Measurements from ENCODE around the gene RXRA.

The RXRA gene

DNA sequence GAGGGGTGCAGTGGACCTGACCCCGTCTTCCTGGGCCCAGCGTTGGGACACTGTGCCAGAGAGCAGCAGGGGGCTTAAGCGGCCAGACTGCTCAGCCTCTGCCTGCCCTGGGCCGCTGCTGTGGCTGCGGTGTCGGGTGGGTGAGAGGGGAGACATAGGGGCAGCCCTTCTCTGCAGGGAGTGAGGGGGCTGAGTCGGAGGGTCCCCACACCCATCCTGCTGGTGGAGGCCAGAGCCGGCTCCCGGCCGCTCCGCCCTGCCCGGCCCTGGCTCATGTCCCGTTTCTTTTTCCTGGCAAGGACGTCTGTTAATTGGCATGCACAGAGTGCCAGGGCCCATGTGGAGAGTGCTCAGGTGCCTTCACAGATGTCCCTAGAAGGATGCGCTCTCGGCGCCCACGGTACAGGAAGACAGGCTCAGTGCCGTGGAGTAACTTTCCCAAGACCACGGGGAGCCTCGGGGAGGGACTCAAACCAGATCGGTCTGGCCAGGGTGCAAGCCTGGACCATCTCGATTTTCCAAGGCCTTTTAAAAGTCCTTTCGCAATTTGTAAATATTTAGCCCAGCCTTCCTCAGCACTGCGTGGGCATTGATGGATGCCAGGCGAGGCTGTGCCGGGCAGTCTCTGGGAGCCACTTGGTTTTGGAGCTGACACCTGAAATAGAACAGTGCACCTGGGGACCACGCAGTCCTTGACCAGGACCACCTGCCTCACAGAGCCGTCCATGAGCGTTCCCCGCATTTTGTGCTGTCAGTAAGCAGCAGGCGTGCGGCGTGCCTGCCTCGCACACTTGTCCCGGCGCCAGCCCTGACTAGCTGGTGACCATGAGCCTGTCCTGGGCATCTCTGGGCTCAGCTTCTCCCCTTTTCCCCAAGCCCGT, 60.9 kb downstream of the RXRA start:
- DNase-seq, result peak; percentile 74

DNA sequence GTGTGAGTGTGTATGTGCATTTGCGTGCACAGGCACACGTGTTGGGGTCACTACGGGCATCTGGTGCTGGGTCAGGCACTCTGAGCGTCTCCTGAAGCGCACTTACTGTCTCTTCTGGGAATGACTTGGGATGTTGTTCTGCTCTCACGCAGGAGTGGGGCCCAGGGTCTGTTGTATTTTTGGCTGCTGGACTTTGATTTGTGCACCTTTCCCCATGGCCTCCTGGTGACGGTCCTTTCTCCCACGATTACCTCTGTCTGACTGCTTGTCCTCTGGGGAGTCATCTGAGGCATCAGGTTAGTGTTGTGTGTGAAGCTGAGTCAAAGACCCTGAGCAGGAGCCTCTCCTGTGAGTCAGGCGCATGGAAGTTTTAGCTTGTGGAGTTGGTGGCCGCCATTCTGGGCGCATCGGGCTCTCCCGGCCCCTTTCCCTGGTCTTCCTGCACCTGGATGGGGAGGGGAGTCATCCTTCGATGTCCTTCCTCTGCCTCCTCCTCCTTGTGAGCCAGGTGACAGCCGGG, 62.1 kb downstream of the RXRA start:
- DNase-seq, result no peak

DNA sequence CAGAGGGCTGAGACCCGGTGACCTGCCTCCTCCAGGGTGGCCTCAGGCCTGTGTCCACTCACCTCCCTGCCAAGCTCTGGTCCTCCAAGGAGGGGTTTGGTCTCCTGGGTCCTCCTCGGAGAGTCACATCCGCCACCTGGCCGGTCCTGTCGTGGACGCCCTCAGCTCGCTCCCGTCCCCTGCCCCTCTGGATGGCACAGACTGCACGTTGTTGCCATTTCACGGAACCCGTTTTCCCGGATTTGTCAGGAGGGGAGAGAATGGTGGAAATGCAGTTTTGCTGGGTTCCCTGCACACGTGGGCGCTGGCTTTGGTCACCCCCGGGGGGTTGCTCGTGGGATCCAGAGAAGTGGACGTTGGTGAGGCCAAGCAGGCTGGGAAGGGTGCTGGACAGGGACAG, 62.7 kb downstream of the RXRA start:
- no peak for DNase-seq

DNA sequence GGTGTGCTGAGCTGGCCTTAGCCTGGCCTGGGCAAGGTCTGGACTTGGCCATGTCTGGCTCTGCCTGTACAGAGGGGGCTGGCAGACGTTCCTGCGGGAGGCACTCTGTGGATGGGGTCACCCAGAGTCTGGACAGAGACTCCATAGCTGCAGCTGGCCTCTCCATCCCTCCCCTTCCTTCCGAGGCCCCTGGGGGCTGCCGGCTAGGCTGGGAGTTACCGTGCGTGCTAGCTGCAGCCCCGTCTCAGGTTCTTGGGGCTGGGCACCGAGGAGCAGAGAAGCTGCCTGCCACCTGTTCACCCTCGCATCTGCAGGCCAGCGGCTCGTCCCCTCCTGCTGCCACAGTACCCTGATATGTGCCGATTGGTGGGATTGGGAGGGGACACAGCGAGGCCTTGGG, 63.4 kb downstream of the RXRA start:
- DNase-seq, result no peak

DNA sequence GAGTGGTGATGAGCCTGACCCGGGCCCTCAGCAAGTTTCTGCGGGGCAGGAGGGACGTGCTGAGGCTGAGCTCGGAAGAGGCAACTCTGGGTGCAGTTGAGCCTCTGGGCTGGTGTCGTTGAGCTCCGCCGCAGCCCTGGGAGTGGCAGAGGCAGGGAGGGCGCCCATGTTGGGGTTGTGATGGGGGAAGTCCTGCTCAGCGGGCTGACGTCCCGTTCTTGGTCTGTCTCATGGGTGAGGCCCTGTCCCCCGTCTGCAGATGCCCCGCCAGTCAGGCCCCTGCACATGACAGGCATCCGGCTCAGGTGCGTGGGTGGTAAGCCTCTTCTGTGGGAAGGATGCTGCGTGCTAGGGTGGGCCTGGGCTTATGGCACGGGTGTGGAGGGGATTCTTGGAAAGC, 64.3 kb downstream of the RXRA start:
- DNase-seq, result no peak

DNA sequence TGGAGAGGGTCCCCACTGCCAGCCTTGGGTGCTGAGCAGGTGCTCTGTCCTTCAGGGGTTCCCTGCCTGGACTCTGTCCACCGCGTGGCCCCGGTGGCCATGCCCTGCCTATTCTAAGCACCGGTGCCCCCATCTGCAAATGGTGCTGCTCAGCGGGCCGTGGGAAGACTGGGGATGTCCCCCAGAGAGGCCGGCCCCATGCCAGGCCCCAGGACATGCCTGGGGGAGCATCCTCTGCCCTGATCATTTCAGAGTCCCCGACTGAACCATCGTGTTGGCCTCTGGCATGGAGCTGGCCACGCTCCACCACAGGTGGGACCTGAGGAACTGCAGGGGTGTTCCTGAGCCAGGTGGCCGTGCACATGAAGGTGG, 64.7 kb downstream of the RXRA start:
- no peak for DNase-seq

DNA sequence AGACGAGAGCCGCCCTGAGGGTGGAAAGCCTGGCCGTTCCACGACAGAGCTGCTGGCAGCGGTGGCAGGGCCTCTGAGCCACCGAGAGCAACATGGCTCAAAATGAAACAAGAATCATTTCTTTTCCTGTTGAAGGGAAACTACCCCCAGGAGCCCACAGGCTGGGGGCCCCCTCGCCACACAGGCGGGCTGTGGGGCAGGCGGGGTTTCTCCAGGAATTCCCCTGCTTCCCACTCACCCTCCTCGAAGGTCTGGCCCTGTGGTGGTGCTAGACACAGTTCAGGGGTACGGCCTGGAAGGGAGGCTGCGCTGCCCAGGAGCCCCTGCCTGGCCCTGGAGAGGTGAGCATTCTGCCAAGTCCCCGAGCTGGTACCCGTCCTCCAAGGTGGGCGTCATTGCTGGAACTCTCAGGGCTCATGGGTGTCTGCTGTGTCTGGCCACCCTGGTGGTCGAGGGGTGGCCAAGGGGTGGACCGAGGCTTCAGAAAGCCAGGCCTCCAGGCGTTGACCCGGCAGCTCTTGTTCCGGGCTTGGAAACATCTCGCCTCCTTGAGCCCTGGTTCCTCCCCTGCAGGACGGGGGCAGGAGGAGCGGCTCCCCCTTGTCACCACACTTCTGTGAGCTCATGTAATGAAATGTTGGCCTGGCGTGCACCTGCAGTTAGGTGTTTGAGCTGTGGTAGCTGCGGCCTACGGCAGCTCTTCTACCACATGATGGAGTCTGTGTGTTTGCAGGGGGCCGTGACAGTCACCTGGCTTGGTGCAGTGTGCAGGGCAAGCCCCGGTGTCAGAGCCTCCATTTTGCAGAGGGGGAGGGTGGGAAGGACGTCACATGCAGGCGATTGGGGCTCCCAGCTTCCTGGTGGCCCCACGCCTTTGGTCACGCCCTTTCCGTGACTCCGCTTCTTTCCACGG, 65.3 kb downstream of the RXRA start:
- DNase-seq, result no peak

DNA sequence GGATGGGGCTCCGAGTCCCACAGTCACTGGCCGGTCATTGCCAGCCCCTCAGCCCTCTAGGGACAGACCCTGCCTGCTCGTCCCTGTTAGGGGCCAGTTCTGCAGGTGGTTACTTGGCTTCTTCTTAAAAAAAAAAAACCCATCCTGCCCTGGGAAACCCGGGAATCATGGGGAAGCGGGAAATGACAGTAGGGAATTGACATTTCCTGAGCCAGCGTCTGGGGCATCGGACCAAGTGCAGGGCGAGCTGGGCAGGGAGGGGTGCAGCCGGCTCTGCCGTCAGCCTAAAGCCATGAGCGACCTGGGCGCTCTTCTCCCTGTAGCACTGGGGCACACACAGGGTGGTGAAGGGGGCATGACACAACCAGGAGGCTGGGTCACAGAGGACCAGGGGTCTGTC, 66.6 kb downstream of the RXRA start:
- DNase-seq, result no peak

DNA sequence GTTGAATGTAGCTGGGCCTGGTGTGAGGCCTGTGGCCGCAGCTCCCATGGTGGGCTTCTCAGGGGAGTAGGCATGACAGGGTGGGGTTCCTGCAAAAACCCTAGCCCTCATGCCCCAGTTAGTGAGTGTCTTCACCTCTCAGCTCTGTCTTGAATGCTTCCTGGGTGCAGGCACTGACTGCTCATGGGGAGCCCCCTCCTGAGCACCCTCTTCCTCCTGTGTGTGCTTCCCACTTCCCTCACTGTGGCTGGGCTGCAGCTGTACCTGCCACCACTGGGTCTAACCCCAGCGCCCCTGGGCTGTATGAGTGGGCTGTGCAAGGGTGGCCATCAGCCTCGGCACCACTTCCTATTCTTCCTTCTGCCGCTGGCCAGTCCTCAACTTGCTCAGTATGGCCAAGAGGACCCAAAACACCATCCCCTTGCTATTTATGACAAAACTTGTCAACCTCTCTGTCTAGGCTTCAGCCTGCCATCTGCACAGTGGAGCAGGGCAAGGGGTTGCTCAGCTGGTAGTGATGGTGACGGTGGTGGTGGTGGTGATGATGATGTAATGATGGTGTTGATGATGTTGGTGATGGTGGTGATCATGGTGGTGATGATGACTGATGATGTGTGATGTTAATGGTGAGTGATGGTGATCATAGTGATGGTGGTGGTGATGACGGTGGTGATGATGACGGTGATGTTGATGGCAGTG, 67.5 kb downstream of the RXRA start:
- DNase-seq, result no peak

DNA sequence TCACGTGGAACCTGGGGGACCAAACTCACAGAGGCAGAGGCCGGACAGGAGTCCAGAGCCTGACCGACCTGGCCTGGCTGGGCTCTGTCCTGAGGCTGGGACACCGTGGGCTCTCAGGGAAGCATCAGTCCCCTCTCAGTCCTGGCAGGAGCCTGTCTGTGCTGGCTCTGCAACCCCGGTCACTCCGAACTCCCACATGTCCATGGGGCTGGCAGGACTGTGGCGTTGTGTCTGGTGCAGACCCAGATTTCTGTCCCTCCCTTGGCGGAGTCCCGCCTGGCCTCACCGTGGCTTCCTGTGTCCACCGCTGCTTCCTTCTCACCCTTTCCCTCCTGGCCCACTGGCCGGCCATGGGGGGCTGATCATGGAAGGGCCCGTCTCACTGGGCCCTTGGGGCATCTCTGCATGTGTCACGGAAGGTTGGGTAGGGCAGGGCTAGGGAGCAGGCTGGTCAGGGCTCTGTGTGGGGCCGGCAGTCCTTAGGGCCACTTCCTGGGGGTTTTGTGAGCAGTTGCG, 68.8 kb downstream of the RXRA start:
- DNase-seq, result no peak

DNA sequence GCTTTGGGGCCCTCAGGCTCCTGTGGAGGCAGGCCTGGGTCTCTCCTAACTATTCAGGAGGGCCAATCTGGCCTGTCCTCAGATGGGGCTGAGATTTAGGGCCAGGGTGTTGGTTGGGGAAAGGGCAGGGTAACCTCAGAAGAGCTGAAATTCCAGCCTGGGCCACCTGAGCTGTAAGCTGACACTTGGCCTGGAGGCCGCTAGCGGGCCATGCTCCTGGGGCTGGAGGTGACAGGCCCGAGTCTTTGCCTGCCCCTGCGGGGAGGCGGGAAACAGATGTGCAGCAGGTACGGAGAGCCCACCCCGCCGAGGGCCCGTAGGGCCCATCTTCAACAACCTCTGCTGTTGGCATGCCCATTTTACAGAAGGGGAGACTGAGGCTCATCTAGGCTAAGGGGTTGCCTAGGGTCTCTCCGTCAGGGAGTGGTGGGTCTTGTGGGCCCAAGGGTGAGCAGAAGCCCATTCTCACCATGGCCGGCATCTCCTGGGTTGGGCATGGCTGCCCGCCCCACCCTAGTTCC, 69.5 kb downstream of the RXRA start:
- DNase-seq, result no peak

DNA sequence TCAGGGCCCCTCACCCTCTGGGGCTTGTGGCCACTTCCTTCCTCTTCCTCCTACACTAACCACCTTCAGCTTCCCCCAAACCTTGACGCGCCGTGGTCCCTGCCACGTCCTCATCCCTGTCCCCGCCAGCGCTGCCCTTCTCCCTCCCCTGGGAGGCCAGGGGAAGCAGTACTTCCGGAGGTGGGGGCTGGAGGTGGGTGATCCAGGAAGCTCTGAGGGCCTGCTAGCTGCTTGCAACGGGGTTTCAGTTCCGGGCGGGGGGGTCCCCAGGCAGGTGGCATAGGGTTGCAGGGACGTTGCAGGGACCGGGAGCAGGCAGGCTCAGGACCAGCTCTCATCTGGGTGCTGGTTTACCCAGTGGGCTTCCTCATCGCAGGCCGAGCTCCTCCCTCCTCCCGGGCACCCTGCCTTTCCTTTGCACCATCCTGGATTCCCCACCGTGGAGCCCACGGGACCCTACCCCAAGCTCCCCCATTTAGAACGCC, 70.0 kb downstream of the RXRA start:
- DNase-seq, result no peak

DNA sequence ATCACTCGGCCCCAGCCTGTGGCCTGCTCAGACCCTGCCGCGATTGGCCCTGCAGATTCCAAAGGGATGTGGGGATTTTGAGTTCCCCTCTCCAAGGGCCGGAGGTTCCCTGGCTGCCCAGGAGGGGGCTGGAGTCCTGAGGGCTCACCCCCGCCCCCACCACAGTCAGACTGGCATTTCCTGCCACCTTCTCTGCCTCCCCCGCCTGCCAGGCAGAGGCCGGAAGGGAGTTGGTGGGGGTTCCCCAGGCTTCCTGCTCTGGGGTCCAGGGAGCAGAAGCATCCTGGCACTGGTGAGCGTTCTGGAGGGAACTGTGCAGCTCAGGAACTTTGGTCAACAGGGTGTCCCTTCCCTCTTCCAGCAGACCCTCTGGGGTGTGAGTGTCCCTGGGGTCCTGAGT, 70.6 kb downstream of the RXRA start:
- no peak for DNase-seq

DNA sequence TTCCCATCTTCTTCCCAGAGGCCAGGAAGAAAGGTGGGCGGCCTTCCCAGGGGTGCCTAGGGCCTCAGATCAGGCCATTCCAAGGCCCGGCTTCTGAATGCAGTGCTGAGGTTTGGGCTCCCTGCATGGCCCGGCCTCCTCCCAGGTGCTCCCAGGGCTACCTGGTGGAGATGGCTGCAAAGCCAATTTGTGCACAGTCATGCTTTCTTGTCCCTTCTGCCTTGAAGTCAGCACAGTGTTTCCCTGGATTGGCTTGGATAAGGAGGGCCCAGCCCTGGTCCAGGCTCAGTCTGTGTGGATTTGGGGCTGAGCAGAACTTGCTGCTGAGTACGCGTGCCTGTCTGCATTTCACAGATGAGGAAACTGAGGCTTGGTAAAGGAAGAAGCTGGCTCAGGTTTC, 72.5 kb downstream of the RXRA start:
- no peak for DNase-seq

DNA sequence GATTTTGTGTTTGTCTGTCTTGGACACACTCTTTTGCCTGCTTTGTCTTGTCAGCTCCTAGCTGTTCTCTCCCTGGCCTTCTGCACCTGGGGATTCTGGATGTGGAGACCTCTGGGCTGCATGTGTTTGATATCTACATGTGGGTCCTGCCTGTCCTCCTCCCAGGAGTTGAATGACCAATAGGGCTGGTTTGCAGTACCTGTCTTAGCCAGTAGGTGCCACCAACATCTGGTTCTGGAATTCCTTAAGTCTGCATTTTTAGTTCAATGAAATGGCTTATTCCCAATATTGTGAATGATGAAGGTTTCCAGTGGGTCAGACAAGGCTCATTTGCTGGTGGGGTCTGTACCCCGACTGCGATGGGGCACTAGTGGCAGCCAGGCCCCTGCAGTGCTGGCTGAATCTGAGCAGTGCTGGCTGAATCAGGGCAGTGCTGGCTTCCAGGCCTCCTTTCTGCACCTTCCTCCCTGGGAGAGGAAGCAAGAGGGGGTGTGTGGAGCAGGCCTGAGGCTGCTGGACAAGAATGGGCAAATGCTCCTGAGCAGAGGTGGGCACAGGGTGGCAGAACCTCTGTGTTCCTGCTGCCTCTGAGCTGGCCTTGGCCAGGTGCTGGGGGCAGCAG, 73.3 kb downstream of the RXRA start:
- DNase-seq, result no peak

DNA sequence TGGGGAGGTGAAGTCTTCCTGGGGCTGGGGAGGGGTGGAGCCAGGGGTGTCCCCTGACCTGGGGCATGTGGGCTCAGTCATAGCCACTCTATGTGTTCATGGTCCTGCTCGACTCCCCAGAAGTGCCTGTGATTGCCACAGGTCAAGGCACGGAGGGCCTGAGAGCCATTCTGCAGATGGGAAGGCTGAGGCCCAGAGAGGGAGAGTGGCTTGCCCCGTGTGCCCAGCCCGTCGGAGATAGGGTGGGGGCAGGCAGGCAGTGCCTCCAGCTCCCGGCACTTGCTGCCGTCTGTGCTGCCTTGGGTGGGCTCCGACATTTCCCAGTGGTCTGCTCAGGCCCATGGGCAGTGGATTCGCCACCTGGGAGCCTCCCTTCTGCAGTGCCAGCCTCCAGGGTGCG, 74.0 kb downstream of the RXRA start:
- DNase-seq, result no peak

DNA sequence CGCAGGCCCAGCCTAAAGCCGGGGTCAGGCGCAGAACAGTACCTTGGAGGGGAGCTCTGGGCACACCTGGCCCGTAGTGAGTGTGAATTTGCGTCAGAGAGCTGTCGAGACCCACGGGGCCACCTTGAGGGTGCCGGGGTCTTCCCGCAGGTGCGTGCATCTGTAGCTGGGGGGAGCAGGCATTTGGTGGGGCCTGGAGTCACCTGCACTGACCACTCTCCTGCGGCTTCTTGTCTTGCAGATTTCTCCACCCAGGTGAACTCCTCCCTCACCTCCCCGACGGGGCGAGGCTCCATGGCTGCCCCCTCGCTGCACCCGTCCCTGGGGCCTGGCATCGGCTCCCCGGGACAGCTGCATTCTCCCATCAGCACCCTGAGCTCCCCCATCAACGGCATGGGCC, 75.1 kb downstream of the RXRA start:
- DNase-seq, result no peak

DNA sequence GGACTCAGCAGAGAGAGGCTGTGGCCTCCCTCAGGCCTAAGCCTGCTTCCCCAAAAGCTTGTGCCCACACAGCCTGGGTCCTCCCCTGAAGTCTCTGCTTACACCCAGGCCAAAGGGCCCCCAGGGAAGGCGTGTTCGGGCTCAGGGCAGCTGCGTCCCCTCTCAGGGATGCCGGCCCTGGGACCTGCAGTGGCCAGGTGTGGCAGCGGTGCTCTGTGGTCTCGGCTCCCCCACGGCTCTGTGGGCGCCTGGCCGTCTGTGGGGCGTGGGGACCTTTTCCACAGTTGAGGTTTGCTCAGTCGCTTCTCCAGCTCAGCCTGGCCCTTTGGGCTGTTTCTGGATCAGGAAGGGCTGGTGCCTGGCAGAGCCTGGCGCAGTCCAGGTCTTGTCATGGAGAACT, 75.9 kb downstream of the RXRA start:
- no peak for DNase-seq

DNA sequence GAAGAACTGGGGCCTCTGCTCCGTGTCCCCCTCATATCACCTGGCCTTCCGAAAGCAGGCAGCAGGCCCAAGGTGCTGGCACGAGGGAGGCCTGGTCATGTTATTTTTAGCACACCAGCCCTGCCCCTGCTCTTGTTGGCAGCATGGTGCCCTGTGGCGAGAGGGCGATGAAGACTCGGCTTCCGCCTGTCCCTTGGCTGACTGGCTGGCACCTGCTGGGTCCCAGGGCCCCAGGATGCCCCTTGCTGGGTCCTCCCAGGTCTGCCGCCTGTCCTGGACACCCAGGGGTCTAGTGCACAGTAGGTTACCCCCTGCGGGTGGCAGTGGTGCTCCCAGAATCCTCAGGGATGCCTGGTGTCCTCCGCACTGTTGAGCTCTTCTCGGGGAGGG, 77.0 kb downstream of the RXRA start:
- DNase-seq, result no peak

DNA sequence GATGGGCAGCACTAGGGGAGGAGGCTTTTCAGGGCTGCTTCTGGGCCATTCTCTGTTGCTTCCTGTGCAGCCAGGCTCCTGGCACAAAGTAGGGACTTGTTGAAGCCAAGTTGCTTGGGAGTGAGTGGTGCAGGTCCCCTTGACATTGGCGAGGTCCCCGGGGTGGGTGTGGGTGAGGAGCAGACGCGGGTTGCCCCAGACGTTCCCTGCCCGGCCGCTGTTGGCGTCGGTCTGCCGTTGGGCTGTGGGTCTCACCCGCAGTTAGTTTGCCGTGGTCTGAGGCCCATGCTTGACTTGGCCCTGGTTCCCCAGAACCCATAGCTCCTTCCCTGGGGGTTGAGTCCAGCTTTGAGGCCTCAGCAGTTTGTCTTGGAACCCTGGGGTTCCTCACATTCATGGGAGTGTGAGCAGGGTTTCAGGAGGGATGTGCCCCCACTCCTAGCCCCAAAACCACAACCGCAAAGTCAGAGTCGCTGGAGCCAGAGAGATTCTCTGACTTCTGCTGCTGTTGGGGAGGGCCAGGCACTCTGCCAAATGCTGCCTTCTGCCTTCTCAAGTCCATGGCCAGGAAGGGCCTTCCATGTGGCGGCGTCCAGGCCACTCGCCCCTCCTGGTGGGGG, 77.5 kb downstream of the RXRA start:
- DNase-seq, result peak; percentile 59
